Measurements from ENCODE around the gene MAML1.

Gene MAML1

GRCh38 chr5:179816401-179816795 is 83.8 kb downstream of the MAML1 start:
- TF ChIP-seq, protein P1, sequence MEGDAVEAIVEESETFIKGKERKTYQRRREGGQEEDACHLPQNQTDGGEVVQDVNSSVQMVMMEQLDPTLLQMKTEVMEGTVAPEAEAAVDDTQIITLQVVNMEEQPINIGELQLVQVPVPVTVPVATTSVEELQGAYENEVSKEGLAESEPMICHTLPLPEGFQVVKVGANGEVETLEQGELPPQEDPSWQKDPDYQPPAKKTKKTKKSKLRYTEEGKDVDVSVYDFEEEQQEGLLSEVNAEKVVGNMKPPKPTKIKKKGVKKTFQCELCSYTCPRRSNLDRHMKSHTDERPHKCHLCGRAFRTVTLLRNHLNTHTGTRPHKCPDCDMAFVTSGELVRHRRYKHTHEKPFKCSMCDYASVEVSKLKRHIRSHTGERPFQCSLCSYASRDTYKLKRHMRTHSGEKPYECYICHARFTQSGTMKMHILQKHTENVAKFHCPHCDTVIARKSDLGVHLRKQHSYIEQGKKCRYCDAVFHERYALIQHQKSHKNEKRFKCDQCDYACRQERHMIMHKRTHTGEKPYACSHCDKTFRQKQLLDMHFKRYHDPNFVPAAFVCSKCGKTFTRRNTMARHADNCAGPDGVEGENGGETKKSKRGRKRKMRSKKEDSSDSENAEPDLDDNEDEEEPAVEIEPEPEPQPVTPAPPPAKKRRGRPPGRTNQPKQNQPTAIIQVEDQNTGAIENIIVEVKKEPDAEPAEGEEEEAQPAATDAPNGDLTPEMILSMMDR (IDR thresholded peaks at IDR 0.05; ENCODE audit: low read depth, low read length), result no peak
- TF ChIP-seq, protein P2, sequence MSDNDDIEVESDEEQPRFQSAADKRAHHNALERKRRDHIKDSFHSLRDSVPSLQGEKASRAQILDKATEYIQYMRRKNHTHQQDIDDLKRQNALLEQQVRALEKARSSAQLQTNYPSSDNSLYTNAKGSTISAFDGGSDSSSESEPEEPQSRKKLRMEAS (IDR thresholded peaks at IDR 0.05; ENCODE audit: low read depth, low read length), result no peak
- TF ChIP-seq POLR2A (IDR thresholded peaks at IDR 0.05; ENCODE audit: extremely low read depth, insufficient read length) (no peak), MYC (IDR thresholded peaks at IDR 0.05; ENCODE audit: low read depth, low read length) (no peak)
- DNase-seq (ENCODE audit: low read depth), result no peak
- no peak overlapping the region for H3K4me3 ChIP-seq (ENCODE audit: low read depth, low read length)

DNA sequence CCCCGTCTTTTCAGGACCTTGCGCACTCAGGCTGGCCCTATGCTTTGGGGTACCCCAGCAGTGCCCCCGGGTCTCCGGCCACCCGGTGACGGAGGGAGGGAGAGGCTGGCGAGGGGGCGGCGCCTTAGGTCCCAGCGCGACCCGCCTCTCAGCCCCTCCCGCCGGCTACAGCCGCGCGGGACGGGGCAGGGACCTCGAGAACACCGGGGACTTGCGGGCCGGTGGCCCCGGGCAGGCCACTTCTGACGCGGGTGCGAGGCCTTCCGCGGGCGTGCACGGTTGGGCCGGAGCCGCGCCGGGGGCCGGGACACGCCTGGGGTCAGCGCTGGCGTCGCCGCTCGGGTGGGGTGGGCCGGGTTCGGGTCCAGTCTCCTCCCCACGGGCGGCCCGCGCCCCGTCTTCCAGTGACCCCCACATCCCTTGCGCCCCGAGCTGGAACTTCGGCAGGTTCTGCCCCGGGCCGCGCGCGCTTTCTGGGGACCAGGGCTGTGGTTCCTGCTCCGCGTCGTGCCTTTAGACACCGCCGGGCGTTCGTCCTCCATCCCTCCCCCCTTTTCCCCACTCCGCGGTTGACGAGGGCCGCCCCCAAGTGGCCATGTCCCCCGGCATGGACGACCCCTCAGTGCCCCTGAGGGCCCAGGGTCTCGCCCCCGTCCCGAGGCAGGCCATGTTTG is 84.3 kb downstream of the MAML1 start:
- H3K4me3 ChIP-seq (ENCODE audit: low read depth, low read length), result no peak overlapping the region
- no peak for DNase-seq (ENCODE audit: low read depth)
- TF ChIP-seq POLR2A (IDR thresholded peaks at IDR 0.05; ENCODE audit: extremely low read depth, insufficient read length) (no peak), MYC (IDR thresholded peaks at IDR 0.05; ENCODE audit: low read depth, low read length) (no peak)
- TF ChIP-seq, protein P2 (IDR thresholded peaks at IDR 0.05; ENCODE audit: low read depth, low read length), result no peak
- TF ChIP-seq, protein P1 (IDR thresholded peaks at IDR 0.05; ENCODE audit: low read depth, low read length), result no peak

DNA sequence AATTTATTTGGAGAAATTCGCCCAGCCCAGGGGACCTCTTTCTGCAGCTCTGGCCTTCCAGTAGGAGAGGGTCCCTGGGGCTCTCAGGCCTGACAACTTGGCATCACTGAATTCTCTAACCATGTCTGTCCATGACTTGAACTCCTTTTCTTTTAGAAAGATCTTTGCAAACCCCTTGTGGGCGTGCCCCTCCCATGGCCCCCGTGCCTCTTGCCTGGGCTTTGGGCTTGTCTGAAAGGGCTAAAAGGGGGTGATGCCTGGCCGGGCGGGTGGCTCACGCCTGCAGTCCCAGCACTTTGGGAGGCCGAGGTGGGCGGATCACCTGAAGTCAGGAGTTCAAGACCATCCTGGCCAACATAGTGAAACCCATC is 84.8 kb downstream of the MAML1 start:
- H3K4me3 ChIP-seq (ENCODE audit: low read depth, low read length), result no peak overlapping the region
- TF ChIP-seq MYC (IDR thresholded peaks at IDR 0.05; ENCODE audit: low read depth, low read length) (no peak), POLR2A (IDR thresholded peaks at IDR 0.05; ENCODE audit: extremely low read depth, insufficient read length) (no peak)
- TF ChIP-seq, protein P1 (IDR thresholded peaks at IDR 0.05; ENCODE audit: low read depth, low read length), result no peak
- TF ChIP-seq, protein P2 (IDR thresholded peaks at IDR 0.05; ENCODE audit: low read depth, low read length), result no peak
- no peak for DNase-seq (ENCODE audit: low read depth)

- peak; percentile 51 for DNase-seq (ENCODE audit: low read depth)
- TF ChIP-seq MYC (IDR thresholded peaks at IDR 0.05; ENCODE audit: low read depth, low read length), result no peak
- TF ChIP-seq, protein P2 (IDR thresholded peaks at IDR 0.05; ENCODE audit: low read depth, low read length), result no peak
- no peak for TF ChIP-seq POLR2A (IDR thresholded peaks at IDR 0.05; ENCODE audit: extremely low read depth, insufficient read length)
- TF ChIP-seq, protein P1 (IDR thresholded peaks at IDR 0.05; ENCODE audit: low read depth, low read length), result no peak
- H3K4me3 ChIP-seq (ENCODE audit: low read depth, low read length), result no peak overlapping the region
These were observed 85.5 kb downstream of the MAML1 start for GRCh38 chr5:179817890-179818745.

- TF ChIP-seq, protein P2 (IDR thresholded peaks at IDR 0.05; ENCODE audit: low read depth, low read length), result no peak
- TF ChIP-seq, protein P1 (IDR thresholded peaks at IDR 0.05; ENCODE audit: low read depth, low read length), result no peak
- TF ChIP-seq MYC (IDR thresholded peaks at IDR 0.05; ENCODE audit: low read depth, low read length) (no peak; the same call in 1 of the 2 replicates), POLR2A (IDR thresholded peaks at IDR 0.05; ENCODE audit: extremely low read depth, insufficient read length) (no peak)
- no peak overlapping the region for H3K4me3 ChIP-seq (ENCODE audit: low read depth, low read length)
- DNase-seq (ENCODE audit: low read depth), result peak; percentile 86
These were observed 86.2 kb downstream of the MAML1 start for GRCh38 chr5:179818746-179819295.

Measured in NB4 (cell line).